Hypothalamus (tissue), 51 donors: ENCODE data around the gene C5orf15.
A peak's percentile ranks its signal among the peaks of the same experiment; 100 is the strongest.
"Not testable (repeated sequence)": the region's sequence is repeated elsewhere in the genome, so short reads cannot be mapped to it uniquely, and the experiment has no call there.

ENCODE experiments used
- DNase-seq, 51 donors: peaks; one replicate each; lab custom pipeline; 2025; lab: John Stamatoyannopoulos, UW

The C5orf15 gene

DNA sequence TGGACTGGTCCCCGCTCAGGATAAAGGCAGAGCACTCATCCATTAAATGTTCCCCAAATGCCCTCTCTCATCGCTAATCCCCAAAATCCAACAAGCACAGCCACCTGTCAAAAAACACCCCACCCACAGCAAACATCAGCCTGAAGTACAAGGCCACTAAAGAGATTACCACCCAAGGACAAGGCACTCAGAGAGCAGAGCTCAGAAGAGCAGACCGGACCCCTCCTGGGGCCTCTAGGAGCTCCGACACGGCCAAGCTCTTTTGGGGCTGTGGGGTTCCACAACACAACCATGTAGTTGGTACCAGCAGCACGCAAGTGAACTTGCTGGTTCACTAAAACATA is 26.5 kb upstream of the C5orf15 start:
- DNase-seq = no peak

DNA sequence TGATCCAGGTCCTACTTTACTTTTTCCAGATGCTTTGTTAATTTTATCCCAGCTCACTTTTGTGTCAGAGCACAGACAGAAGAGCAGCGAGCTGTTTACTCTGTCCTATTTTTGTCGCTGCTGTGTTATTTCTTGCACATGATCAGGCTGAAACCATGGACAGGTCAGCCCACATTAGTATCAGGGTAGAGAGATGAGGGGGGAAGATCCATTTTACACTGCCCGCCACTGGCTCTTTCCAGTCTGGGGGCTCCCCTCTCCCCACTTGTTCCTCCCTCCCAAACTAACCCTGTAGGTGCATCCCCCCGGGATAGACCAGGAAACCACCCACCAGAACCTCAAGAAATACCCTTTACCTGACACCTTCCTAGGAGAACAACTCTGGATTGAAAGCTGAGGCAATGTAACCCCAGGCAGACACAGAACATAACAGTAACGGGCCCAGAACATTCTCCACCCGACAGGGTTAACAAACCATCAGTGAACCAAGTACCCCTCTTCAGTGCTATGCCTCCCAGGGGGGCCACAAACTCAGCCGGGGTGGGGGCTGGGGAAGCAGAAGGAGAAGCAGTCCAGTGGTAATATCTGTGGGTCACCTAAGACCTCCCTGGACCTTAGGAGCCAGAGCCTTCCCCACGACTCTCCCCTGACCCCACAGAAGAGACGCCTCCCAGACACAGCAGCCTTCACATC is 26.0 kb upstream of the C5orf15 start:
- DNase-seq = no peak

DNA sequence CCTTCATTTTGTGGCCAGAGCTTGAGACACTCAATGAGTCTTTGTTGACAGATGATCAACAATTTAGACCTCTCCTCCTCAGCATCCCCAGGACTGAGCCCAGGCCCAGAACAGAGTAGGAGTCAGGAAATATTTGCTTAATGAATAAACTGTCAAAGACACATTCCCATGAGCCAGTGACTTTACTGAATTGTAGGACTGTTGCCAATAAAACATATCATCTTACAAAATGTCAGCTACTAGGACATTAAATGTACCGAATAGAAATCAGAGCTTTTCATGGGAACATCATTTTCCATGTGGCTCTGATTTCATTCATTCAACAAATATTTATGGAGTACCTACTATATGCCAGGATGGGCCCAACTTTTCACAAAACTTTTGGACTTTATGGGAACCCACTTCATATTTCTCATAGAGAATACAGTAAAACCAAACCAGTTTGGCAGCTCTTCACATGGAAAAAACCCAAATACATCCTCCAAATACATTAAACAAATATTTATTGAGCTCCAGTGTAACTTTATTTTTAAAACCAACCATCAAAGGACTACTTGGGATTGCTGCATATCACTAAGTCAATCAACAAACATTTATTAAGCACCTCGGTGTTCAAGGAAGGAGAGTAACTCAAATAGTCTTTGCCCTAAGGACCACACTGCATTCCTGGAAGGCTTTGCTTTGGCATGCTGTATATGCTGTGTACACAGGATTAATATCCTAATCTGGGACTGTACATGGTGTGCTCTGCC is 24.9 kb upstream of the C5orf15 start:
- no peak for DNase-seq

DNA sequence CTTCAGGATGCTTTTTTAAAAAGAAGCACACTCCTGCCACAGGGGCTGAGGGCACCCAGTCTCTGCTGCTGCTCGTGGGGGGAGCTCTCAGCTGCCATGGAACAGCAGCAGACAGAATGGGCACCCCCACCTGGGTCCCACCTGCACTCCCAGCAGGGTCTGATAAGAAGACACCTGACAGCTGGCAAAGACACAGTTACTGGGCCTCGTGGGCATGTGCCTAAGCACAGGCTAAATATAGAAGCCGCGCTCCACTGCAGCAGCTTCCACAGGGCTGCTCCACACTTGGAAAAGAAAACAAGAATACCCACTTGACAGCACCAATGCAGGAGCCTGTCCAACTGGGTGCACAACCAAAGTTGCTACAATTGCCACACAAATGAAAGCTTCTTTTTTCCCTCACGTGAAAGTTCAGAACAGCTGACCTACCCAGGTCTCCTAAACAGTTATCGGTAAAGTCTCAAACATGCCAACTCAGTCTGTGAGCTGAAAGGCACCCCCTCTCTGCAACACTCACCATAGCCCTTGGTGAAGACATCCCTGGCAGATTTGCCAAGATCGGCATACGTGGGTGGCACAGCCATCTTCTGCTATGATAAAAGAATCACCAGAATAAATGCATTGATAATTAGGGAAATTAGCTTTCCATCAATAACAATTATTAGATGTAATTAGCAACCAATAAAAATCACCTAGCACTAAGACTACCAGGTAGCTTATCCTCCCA is 24.2 kb upstream of the C5orf15 start:
- peak in 3 of 51 donors; percentile 12 to 39 (median 27) for DNase-seq

DNA sequence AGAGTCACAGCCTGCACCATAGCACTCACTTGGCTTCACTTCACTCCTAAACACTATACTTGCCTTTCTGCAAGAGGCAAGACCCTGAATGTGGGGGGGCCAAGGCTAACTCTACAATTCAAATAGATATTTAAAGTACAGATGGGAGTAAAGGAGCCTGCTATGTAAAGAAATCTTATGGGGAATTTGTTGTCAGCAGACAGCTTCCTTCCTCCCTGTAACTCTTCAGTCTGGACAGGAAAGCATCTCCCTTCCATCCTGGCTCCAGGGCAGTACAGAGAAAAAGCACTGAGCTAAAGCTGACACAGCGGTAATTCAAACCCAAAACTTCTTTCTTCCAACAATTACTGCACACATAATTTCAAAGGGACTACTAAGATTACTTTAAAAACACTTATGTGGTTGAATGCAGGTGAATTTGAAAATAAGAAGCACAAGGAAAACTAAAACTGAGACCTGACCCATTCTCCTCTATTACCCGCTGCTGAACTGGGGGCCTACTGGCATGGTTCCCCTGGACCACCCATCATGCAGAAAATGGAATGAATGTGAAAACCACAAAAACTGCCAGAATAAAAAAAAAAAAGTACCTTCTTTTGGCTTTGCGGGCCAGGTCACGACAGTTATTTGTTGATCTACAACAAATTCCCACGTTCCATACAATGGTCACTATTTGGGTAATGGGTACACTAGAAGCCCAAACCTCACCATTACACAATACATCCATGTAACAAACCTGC is 22.9 kb upstream of the C5orf15 start:
- DNase-seq = no peak

DNA sequence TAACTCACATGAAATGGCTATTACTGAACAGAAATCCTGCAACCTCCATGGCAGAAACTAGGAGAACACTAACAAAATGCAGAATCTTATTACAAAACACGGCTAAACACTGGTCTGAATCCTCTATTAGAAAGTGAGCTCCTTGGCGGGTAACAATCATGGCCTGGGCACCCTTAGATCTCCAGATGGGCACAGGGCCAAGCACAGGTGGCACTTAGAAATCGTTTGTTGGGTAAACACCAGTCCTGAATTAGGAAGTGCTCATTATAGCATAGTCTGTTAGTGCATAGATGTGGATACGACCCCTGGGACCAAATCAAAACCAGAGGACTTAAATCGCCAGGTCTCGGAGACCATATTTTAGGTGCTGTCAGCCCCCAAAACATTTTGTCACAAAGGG is 22.0 kb upstream of the C5orf15 start:
- DNase-seq = no peak

DNA sequence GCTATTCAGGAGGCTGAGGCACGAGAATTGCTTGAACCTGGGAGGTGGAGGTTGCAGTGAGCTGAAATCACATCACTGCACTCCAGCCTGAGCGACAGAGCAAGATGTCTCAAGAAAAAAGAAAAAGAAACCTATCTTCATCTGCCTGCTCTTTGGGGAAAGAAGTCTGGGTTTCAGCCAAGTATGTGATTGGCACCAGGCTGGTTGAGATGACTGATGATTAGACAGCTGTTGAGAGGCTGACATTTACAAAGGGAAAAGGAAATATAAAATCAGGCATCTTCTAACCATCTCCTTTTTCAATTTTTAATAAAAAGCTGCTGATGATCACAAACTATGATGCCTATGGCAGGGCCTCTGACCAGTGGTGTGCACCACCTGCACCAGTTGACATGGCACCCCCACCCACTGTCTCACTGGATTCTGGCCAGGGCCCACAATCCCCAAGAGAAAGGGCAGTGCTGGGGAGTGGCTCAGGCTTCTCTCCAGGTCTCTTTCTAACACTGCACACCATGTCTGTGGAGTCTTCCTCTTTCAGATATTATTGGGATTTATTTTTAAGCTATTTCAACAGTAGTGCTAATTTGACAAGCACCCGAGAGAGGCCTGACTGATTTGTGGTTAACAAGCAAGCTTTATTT is 17.2 kb upstream of the C5orf15 start:
- no peak for DNase-seq

DNA sequence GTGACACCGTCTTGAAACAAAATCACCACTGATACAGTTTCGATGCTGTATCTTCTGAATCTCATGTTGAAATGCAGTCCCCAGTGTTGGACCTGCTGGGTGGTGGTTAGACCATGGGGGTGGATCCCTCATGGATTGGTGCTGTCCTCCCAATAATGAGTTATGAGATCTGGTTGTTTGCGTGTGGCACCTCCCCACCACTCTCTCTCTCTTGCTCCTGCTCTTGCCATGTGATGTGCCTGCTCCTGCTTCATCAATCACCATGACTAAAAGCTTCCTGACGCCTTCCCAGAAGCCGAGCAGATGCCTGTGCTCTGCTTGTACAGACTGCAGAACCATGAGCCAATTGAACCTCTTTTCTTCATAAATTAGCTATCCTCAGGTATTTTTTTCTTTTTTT is 15.2 kb upstream of the C5orf15 start:
- DNase-seq = no peak

DNA sequence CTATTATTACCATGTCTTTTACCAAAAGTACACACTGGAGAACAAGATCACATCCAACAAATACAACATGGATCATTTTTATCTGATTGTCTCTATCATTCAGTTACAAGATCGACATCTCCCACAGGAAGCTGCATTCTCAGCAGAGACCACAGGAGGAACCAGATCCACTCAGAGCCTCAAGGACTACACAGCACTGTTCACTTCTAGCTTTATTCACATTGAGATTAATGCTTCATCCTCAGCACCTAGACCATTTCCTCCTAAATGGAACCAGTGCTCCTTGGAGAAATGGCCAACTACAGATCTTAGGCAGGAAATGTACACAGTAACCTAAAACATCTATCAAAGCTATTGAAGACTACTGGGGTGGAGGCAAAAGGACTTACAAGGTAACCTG is 13.3 kb upstream of the C5orf15 start:
- no peak for DNase-seq

DNA sequence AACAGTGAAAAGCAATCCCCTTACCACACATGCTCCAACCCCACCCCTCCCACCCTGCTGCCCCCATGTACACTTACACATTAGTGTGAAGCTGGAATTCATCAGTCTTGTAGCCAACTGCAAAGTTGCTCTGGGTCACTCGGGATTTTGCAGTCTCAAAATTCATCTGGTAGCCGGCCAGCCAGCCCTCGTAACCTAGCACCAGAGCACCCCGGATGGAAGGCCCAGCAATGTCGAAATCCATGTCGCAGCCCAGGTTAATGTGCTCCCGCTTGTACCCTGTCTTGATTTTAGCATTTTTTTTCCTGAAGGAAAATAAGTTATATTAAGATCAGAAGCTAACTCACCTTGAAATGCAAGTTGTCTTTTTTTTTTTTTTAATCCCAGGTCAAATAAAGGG is 12.2 kb upstream of the C5orf15 start:
- DNase-seq = no peak

DNA sequence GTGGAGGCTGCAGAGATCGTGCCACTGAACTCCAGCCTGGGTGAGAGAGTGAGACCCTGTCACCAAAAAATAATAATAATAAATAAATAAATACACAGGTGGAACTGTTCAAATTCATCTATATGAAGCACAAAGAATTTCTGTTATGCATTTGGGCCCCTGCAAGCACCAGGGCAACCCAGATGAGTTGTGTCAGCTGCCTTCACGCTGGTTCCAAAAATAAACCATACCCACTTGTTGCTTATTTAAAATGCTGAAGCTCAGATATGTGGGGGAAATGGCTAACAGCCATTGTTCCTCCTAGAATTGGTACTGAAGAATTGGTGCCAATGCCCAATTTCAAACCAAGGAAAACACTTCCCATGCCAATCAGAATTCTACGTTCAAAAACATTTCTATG is 10.5 kb upstream of the C5orf15 start:
- DNase-seq = no peak

DNA sequence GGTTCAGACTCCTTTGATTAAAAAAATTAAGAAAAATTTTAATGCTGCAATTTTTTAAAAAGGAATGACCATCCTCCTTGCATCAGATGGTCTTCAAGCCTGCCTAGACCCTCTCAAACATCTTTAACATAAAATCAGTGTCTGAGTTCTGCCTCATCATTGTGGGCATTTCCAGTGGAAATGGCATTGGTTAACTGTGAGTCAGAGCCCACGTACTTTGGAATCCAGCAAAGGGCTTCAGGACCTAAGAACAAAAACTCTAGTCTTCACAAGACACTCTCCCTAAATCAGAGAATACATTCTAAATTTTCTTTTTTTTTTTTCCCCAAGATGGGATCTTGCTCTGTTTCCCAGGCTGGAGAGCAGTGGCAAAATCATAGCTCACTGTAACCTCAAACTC is 9.4 kb upstream of the C5orf15 start:
- no peak for DNase-seq

DNA sequence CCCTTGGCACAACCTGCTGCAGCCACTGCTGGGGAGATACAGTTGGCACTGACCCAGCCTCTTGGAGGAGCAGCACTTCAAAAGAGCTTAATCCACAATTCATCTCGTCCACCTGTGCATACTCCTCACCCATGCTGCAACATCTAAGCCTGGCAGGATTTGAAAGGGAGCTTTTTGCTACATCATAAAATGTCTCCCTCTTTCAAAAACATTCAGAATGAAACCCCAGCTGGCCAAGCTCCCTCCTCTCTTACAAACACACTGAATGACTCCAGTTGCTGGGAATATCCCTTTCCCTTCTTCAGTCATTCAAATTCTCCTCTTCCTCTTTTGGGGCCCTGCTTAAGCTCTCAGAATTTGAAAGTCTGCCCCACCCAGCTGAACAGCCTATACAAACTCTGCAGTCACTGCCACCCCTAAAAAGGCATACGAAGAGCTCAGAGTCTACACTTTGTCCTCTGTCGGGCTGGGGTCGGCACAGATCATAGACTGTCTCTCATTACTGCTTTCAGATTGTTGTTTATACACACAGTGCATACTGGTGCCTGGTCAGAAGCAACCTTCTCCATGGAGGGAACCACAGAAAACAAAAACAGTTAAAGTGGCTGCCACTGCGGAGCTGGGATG is 8.8 kb upstream of the C5orf15 start:
- DNase-seq = peak in 1 of 51 donors; percentile 30

DNA sequence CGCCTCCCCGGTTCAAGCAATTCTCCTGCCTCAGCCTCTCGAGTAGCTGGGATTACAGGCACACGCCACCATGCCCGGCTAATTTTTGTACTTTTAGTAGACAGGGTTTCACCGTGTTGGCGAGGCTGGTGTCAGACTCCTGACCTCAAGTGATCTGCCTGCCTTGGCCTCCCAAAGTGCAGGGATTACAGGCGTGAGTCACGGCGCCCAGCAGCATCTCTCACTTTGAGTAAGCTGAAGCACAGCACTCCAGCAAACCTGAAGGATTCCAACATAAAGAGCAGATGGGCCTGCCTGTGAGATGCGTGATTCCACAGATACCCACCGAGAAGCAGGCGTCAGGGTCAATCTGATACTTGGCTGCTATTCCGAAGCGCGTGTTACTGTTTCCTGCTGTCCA is 7.1 kb upstream of the C5orf15 start:
- DNase-seq = not testable (repeated sequence)

DNA sequence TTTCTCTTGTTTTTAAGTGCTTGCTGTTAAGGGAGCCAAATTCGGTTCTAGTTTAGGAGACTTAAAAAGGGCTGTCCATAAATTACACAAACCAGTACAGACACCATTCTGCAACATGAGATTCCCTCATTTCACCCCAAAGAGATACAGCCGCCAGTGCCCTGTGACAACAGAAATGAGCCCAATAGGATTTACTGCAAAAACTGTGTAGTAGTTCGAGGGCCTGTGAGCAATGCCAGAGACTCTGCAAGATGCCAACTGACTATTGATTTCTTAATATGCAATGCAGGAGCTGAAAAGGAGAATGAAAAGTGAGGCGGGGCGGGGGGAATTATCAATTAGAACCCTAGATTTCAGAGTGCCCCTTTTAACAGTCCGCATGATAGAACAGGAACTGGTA is 5.7 kb upstream of the C5orf15 start:
- DNase-seq = no peak

DNA sequence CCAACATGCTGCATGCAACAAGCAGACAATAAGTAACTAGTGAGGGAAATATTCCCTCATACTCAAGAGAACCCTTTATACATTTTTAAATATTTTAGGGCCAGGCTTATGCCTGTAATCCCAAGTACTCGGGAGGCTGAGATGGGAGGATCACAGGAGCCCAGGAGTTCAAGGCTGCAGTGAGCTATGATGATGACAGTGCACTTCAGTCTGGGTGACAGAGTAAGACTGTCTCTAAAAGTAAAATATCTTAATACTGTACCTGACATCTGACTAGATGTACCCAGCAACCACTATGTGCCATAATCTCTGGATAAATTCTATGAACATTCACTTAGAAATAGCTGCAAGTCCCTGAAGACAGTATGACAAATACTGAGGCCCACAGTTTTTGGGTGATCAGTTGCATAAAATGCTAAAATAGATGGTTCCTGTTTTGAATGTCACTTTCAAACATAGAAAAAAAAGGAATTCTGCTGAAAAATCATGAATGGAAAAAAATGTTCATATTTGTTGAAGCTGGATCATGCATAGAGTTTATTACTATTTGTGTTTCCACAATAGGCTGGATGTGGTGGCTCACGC is 2.0 kb upstream of the C5orf15 start:
- DNase-seq = no peak

DNA sequence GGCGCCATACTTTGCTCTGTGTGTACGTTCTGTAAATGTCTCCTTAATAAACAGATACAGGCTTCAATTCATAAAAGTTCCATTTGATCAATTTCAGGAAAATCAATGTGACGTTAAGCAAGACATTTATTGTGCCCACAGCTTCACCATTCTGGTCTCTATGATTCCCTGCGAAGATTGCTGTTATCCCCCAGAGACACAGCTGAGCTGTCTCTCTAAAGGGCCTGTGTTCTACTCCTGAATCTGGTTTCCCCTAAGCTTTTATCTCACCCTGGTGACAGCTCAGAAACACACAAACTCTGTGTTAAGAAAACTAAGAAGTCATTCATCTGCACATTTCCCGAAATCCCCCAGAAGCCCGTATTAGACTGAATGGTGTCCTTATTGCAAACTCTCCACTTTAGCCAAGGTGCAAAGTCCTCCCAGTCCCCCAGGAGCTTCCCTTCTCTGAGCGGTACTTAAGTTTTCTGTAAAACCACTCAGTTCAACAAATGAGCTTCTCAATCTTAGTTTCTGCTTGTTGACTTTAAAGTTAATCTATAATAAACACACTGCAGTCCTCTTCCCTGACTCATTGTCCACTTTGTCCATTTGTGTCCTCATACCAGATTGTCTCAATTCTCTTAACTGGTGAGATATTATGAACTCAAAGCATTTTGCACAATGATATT is 1.4 kb upstream of the C5orf15 start:
- DNase-seq = peak in 5 of 51 donors; percentile 12 to 36 (median 17)

DNA sequence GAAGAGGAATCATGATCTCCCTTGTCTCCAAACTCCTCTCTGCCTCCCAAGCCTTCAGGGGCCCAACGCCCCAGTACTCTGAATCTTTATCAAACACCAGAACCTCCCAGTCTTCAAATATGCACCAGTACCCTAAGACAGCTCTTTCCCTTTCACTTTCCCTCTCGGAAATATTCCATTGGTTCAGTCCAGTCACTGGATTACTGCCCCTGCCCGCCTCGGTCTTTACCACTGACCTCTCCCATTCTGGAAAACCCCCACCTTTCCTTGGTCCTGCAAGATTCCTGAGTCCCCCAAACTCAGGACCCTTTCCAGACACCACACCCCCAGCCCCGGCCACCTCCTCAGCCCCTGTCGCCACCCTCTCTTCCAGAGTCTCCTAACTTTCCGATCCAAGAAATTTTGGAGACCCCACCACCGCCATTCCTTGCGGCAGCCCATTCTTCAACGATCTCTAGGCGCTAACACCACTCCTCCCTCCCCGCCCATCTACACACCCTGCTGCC is 674 bp downstream of the C5orf15 start:
- peak in 4 of 51 donors; percentile 45 to 58 (median 54) for DNase-seq

DNA sequence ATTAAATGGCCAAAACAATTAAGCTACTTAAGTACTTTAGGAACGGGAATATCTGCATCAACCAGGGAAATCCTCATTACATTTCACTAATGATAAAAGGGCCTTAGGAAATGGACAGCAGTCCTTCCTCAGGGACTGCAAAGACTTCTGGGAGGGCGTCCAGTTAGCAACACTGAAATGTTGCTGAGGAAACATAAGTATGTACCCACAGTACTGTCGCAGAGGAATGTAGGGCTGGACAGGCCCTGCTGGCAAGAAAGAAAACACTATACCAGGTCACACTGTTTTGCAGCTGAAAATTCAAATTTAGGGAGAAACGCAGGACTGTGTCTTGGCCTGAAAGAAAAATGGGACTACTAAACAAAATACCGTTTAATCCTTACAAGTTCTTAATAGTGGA is 1.3 kb downstream of the C5orf15 start:
- DNase-seq = peak in 1 of 51 donors; percentile 14
